Esophagus muscularis mucosa (tissue), 4 donors: Measurements from ENCODE around the gene SH3BP2. TPM values are rescaled to one million over a fixed set of nuclear protein-coding genes. Genes with fewer than 3 reads are reported as not detected.

ENCODE experiments used
- DNase-seq: peaks from one replicate; pipeline ENCODE4 v3.0.0-alpha.2; 2017; ENCODE audit errors: extremely low spot score
- H3K27ac ChIP-seq, 4 donors: fragments of 200-600 bp; sonication (generic); replicated peaks in 1 of 4; 1 replicate in 3 of 4; 2 replicates in 1 of 4; pipeline ENCODE4 v1.5.1; 2016 to 2019; ENCODE audit warnings: mild to moderate bottlenecking in 1 of 4
- H3K27me3 ChIP-seq, 4 donors: fragments of 200-600 bp; sonication (generic); one replicate each; pipeline versions ENCODE4 v1.5.1 to v1.6.0; 2016 to 2019
- H3K36me3 ChIP-seq, 4 donors: fragments of 200-600 bp; sonication (generic); one replicate each; pipeline ENCODE4 v1.5.1; 2016 to 2019
- H3K4me1 ChIP-seq, 4 donors: fragments of 200-600 bp; sonication (generic); one replicate each; pipeline ENCODE4 v1.5.1; 2016 to 2019
- H3K4me3 ChIP-seq, 4 donors: fragments of 200-600 bp; sonication (generic); 1 replicate in 2 of 4; 2 replicates in 2 of 4; pipeline ENCODE4 v1.5.1; 2016 to 2019; ENCODE audit warnings: mild to moderate bottlenecking in 4 of 4, moderate library complexity in 1 of 4
- H3K9me3 ChIP-seq, 4 donors: fragments of 200-600 bp; sonication (generic); 1 replicate in 3 of 4; 2 replicates in 1 of 4; pipeline ENCODE4 v1.5.1; 2016 to 2019
- CTCF ChIP-seq, 3 experiments: fragments of 200-600 bp in 2 of 3; fragments of 450-650 bp in 1 of 3; sonication (generic) in 2 of 3; IDR thresholded peaks; one replicate each; pipeline ENCODE4 v1.5.1; 2017 to 2019; ENCODE audit warnings: antibody characterized with exemption in 3 of 3, mild to moderate bottlenecking in 2 of 3, moderate library complexity in 1 of 3
- EP300 ChIP-seq: sonication (generic); formaldehyde crosslinking; IDR thresholded peaks from one replicate; pipeline ENCODE4 v1.6.1; 2017; ENCODE audit warnings: antibody characterized with exemption
- POLR2A ChIP-seq: fragments of 450-650 bp; IDR thresholded peaks from one replicate; pipeline ENCODE4 v1.6.1; 2017; ENCODE audit warnings: antibody characterized with exemption, moderate library complexity, mild to moderate bottlenecking, low read depth
- POLR2AphosphoS5 ChIP-seq, 2 donors: sonication (generic); formaldehyde crosslinking; IDR thresholded peaks; one replicate each; pipeline ENCODE4 v1.6.1; 2017; ENCODE audit warnings: antibody characterized with exemption in 2 of 2
- WGBS: methylation state at CpG from one replicate; pipeline ENCODE4 v1.1.5; 2018; 5-methylcytosine and 5-hydroxymethylcytosine counted together
- intact Hi-C: fragments of 100-400 bp; cut with DNase I; formaldehyde crosslinking; loops from one replicate; pipeline ENCODE4 v1.15.1; 2023
- total RNA-seq, 4 donors: library from RNA; depleted of rRNA; stranded (reverse); fragments of >200 nt; gene quantifications; one replicate each; pipeline versions ENCODE4 v1.1.0 to v1.2.1, GENCODE V29; 2016

Gene SH3BP2
- total RNA-seq, 4 donors from 2014 or later: 25.2 to 34.5 (median 31.5) TPM

- WGBS: 91% methylated on average over 3 of the region's 5 CpGs
- H3K4me1 ChIP-seq: peaks cover 14 to 34% (median 17%) of the 10 kb centered on the region in 4 donors
- H3K36me3 ChIP-seq: peaks cover 5 to 49% (median 33%) of the 10 kb centered on the region in 4 donors
- intact Hi-C loops: no loop called here
- no peaks in the 10 kb centered on the region for H3K9me3 ChIP-seq
- H3K27ac ChIP-seq: no peak overlapping the region
- TF ChIP-seq CTCF (IDR thresholded peaks at IDR 0.05) (no peak), POLR2AphosphoS5 (IDR thresholded peaks at IDR 0.05) (no peak)
- DNase-seq: no peak
- no peak overlapping the region for H3K4me3 ChIP-seq
- no peaks in the 10 kb centered on the region for H3K27me3 ChIP-seq
Measured at GRCh38 chr4:2819244-2820215, 26.6 kb downstream of the SH3BP2 start.

DNA sequence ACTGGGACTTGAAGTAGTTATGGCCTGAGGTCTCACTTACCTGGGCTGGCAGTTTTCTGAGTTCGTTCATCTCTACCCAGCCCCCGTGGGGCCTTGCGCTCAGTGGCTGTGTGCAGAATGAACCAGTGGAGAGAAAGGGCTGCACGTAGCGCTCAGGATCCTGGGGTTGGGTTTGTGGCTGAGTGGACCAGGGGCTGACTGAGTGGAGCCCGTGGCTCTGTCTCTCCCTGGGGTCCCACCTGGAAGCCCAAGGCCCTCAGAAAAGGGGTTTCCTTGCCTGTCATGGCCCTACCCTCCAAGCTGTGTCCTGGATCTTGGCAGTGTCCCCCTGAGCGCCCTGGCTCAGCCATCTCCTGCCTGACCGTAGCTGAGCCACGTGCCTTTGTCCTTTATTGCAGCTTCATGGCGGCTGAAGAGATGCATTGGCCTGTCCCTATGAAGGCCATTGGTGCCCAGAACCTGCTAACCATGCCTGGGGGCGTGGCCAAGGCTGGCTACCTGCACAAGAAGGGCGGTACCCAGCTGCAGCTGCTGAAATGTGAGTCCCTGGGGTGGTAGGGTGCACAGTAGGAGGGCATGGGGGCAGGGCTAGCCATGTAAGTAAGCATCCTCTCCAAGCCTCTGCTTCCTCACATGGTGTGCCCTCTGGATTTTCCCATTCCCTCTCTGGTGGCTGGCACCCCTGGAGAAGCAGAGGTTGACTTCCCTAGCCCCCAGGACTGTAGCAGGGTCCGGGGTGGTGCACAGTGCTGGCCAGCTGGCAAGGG is 27.5 kb downstream of the SH3BP2 start:
- H3K9me3 ChIP-seq: no peaks in the 10 kb centered on the region
- TF ChIP-seq CTCF (IDR thresholded peaks at IDR 0.05) (no peak), POLR2AphosphoS5 (IDR thresholded peaks at IDR 0.05) (no peak), POLR2A (no peak), EP300 (no peak)
- H3K36me3 ChIP-seq: peaks cover 9 to 51% (median 40%) of the 10 kb centered on the region in 4 donors
- no peak overlapping the region for H3K4me3 ChIP-seq
- no peak overlapping the region for H3K27ac ChIP-seq
- WGBS: no CpG with 5 or more reads among the region's 13 CpGs
- no peaks in the 10 kb centered on the region for H3K27me3 ChIP-seq
- DNase-seq: no peak
- peaks cover 15 to 29% (median 18%) of the 10 kb centered on the region in 4 donors for H3K4me1 ChIP-seq
- intact Hi-C loops: no loop called here

DNA sequence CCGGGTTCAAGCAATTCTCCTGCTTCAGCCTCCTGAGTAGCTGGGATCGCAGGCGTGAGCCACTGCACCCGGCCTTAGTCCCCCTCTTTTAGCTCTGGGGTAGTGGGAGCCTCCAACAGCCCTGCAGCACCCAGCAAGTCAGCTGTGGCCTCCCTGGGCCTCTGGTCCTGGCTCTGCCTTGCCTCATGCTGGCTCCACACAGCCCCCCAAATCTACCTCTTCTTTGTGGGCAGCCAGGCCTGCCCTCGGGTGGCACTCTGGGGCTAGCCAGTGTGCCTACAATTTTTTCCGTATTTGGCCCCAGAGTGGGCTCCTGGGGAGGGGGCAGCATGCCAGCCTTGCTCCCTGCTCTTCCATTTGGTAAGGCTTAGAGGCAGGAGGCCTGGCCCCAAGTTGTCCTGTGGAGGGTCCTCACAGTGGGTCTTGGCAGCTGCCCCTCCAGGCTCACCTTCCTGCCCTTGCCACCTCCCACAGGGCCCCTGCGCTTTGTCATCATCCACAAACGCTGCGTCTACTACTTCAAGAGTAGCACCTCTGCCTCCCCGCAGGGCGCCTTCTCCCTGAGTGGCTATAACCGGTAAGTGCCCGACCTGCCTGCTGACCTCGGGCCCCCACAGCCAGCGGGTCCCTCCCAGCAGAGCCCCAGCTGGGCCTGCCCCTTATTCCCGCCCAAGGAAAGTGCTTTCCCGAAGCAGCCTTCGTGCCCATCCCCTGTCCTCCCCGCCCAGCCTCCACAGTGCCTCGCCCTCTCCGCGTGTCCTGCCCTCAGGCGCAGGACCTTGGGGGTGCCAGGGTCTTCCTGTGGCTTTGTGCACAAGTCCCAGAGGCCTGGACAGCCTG is 29.8 kb downstream of the SH3BP2 start:
- H3K9me3 ChIP-seq: no peaks in the 10 kb centered on the region
- no peak for DNase-seq
- no peak overlapping the region for H3K4me3 ChIP-seq
- intact Hi-C loops: no loop called here
- TF ChIP-seq POLR2A (no peak), CTCF (IDR thresholded peaks at IDR 0.05) (no peak), POLR2AphosphoS5 (IDR thresholded peaks at IDR 0.05) (no peak), EP300 (no peak)
- 91% methylated on average over 19 of the region's 23 CpGs for WGBS
- peaks cover 10 to 22% (median 18%) of the 10 kb centered on the region in 4 donors for H3K4me1 ChIP-seq
- no peaks in the 10 kb centered on the region for H3K27me3 ChIP-seq
- H3K27ac ChIP-seq: no peak overlapping the region
- H3K36me3 ChIP-seq: peaks cover 9 to 68% (median 56%) of the 10 kb centered on the region in 4 donors

DNA sequence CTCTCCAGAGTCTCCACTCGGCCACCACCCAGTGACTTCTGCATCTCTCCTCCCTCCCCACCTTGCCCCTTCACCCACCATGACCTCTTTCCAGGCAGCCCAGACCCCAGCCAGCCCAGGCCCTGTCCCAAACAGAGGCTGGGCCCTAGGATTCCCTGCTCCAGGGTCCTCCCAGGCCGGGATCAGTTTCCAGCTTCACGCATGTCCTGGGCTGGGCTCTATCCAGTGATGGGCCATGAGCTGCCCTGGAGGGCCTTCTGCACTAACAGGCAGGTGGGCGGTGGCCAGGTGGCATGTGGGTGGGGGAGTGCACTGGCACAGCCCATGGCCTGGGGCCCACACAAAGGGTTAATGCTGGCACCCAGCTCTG is 30.4 kb downstream of the SH3BP2 start:
- Histone ChIP-seq H3K36me3 (peaks cover 9 to 74% (median 62%) of the 10 kb centered on the region in 4 donors), H3K4me1 (peaks cover 6 to 19% (median 15%) of the 10 kb centered on the region in 4 donors), H3K27ac (no peak overlapping the region), H3K4me3 (no peak overlapping the region), H3K27me3 (no peaks in the 10 kb centered on the region), H3K9me3 (no peaks in the 10 kb centered on the region)
- intact Hi-C loops: no loop called here
- WGBS: 97% methylated on average over 3 of the region's 4 CpGs
- DNase-seq: no peak
- TF ChIP-seq CTCF (IDR thresholded peaks at IDR 0.05) (no peak), POLR2A (no peak), POLR2AphosphoS5 (IDR thresholded peaks at IDR 0.05) (no peak), EP300 (no peak)
